KOPT-K1 (cell line): ENCODE results near the gene PLCB1.
"Not testable (repeated sequence)": the region's sequence is repeated elsewhere in the genome, so short reads cannot be mapped to it uniquely, and the experiment has no call there.

Experiments used
- H3K27ac ChIP-seq: fragments of 200-600 bp; sonication (generic); 2 replicates; pipeline ENCODE4 v1.5.1; 2016; ENCODE audit warnings: antibody characterized with exemption, mild to moderate bottlenecking, low read depth, low read length; ENCODE audit not compliant: poor library complexity, severe bottlenecking
- H3K36me3 ChIP-seq: fragments of 200-600 bp; sonication (generic); 2 replicates; pipeline ENCODE4 v1.5.1; 2017; ENCODE audit warnings: antibody characterized with exemption, mild to moderate bottlenecking, low read length, moderate library complexity; ENCODE audit not compliant: insufficient read depth
- H3K9me3 ChIP-seq: fragments of 200-600 bp; sonication (generic); 2 replicates; pipeline ENCODE4 v1.5.1; 2017; ENCODE audit warnings: antibody characterized with exemption, low read length, mild to moderate bottlenecking; ENCODE audit not compliant: insufficient read depth, poor library complexity, severe bottlenecking

PLCB1 gene

GRCh38 chr20:8427419-8428040 lies 295.5 kb downstream of the PLCB1 start:
- H3K27ac ChIP-seq: no peak overlapping the region
- H3K9me3 ChIP-seq: no peaks in the 10 kb centered on the region
- no peaks in the 10 kb centered on the region for H3K36me3 ChIP-seq

GRCh38 chr20:8428988-8429387 lies 296.9 kb downstream of the PLCB1 start:
- no peak overlapping the region for H3K27ac ChIP-seq
- H3K36me3 ChIP-seq: no peaks in the 10 kb centered on the region
- H3K9me3 ChIP-seq: no peaks in the 10 kb centered on the region

GRCh38 chr20:8431538-8432434 lies 299.7 kb downstream of the PLCB1 start:
- H3K36me3 ChIP-seq: no peaks in the 10 kb centered on the region
- H3K27ac ChIP-seq: no peak overlapping the region
- no peaks in the 10 kb centered on the region for H3K9me3 ChIP-seq

GRCh38 chr20:8432435-8433148 lies 300.5 kb downstream of the PLCB1 start:
- no peaks in the 10 kb centered on the region for H3K36me3 ChIP-seq
- H3K27ac ChIP-seq: no peak overlapping the region
- H3K9me3 ChIP-seq: no peaks in the 10 kb centered on the region

GRCh38 chr20:8433291-8433690 lies 301.2 kb downstream of the PLCB1 start:
- Histone ChIP-seq H3K27ac (no peak overlapping the region), H3K36me3 (no peaks in the 10 kb centered on the region), H3K9me3 (no peaks in the 10 kb centered on the region)

GRCh38 chr20:8434326-8434876 lies 302.3 kb downstream of the PLCB1 start:
- no peaks in the 10 kb centered on the region for H3K9me3 ChIP-seq
- no peak overlapping the region for H3K27ac ChIP-seq
- H3K36me3 ChIP-seq: no peaks in the 10 kb centered on the region

GRCh38 chr20:8435285-8436035 lies 303.4 kb downstream of the PLCB1 start:
- no peaks in the 10 kb centered on the region for H3K9me3 ChIP-seq
- no peaks in the 10 kb centered on the region for H3K36me3 ChIP-seq
- no peak overlapping the region for H3K27ac ChIP-seq

- H3K9me3 ChIP-seq, H3K27ac ChIP-seq, H3K36me3 ChIP-seq: not testable (repeated sequence)
Observed at GRCh38 chr20:8436938-8437337, 304.9 kb downstream of the PLCB1 start.

GRCh38 chr20:8438748-8439147 lies 306.7 kb downstream of the PLCB1 start:
- Histone ChIP-seq H3K27ac (no peak overlapping the region), H3K9me3 (no peaks in the 10 kb centered on the region), H3K36me3 (no peaks in the 10 kb centered on the region)

- Histone ChIP-seq H3K36me3 (no peaks in the 10 kb centered on the region), H3K27ac (no peak overlapping the region), H3K9me3 (no peaks in the 10 kb centered on the region)
Observed at GRCh38 chr20:8443464-8444072, 311.5 kb downstream of the PLCB1 start.

GRCh38 chr20:8447262-8448120 lies 315.4 kb downstream of the PLCB1 start:
- H3K36me3 ChIP-seq: no peaks in the 10 kb centered on the region
- H3K9me3 ChIP-seq: no peaks in the 10 kb centered on the region
- H3K27ac ChIP-seq: no peak overlapping the region

GRCh38 chr20:8449123-8449522 lies 317.1 kb downstream of the PLCB1 start:
- H3K36me3 ChIP-seq: no peaks in the 10 kb centered on the region
- H3K27ac ChIP-seq: no peak overlapping the region
- H3K9me3 ChIP-seq: no peaks in the 10 kb centered on the region

- Histone ChIP-seq H3K9me3 (no peaks in the 10 kb centered on the region), H3K27ac (no peak overlapping the region), H3K36me3 (no peaks in the 10 kb centered on the region)
Observed at GRCh38 chr20:8454137-8454712, 322.2 kb downstream of the PLCB1 start.
